ENCODE results near the gene ITGB8.
A peak's percentile ranks its signal among the peaks of the same experiment; 100 is the strongest.

Gene ITGB8

DNA sequence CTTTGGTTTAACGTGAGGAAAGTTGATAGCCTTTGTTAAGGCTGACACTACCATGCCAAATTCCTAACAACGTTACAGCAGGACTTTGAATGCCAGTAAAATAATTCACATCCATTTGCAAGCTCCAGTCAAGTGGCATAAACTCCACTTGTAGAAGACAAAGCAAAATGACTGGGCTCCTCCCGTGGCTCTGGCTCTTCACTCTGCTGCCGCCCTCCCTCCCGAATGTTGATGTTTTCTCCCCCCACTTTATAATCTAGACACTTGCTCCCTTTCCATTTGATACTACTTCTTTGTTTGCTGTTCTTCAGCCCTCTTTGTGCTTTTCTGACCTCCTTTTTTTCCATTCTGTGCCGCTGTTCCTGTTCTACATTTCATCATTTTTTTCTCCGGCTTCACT, 22.8 kb upstream of the ITGB8 start:
- DNase-seq (ENCODE audit: low read depth in 2 of 2) = no peak

DNA sequence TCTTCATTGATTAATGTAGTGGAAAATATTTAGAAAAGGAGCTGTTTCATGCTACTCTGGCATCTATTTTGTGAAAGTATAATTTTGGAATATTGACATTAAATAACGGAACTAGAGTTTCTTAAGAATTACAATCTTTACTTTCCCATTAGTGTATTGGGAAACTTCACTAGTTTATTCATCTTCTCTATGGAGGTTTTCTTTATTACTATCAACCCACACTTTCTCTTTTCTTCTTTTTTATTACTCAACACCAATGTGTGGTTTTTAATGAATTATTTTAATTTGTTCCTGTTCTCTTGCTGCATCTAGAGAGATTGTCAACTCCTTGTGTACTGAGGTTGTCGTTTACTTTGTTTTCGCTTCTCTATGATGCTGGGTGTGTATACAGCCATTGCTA, 20.4 kb upstream of the ITGB8 start:
- no peak for DNase-seq (ENCODE audit: low read depth in 2 of 2)

DNA sequence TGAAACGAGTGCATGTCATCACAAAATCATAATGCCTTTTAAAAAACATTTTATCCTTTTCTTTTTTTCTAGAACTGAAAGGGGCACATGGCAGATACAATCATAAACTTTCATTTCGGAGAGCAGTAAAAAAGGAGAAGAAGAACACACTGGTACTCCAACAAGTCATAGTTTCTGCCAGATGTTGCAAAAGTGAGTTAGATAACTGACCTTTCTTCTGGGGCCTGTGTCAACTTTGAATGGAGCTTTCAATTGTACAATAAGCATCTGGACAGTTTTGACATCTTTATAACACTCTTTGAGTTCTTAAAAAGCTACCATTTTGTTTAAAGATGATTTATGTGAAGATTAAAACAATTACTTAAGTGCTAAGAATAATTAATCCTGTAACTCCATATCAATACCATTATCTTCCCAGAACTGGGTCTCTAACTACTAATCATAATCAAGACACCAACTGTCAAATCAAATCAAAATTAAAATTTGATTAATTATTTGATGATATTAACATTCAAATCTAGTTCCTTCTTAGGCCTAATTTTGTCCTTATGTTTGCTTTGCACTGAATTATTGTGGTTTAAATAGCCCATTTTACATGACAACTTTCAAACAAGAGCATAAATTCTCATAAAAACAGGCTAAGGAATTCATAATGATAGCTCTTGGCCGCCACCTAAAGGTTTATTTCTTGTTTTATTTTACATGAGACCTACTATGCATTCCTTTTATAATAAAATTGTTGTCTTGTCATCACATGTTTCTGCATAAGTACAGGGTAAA, 19.5 kb upstream of the ITGB8 start:
- no peak for DNase-seq (ENCODE audit: low read depth in 2 of 2)

DNA sequence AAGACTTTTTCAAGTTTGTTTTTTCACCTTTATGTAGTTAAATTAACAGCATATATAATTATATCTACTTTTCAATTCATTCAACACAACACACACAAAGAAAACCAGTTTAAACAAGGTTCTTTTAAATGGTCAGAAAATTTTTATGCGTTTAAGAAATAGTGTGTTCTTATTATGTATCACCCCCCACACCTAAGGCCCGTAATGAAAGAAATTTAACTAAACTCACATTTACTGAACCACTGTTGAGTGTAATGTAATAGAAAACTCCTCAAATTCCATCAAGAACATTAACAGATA, 19.0 kb upstream of the ITGB8 start:
- no peak for DNase-seq (ENCODE audit: low read depth in 2 of 2)

DNA sequence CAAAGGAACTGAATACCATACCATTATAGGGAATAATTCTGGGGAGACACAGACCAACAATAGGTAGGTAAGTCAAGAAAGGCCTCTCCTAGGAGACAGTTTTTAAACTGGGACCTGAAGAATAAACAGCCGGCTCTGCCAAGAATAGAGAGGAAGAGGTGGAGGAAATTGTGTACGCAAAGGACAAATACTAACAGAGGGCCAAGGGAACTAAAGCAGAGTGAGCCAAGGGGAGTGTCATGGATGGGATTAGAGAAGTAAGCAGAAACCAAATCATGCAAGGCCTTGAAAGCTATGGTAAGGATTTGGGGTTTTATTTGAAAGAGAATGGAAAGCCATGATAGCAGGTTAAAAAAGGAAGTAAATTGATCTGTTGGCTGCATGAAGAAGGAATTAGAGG, 18.1 kb upstream of the ITGB8 start:
- no peak for DNase-seq (ENCODE audit: low read depth in 2 of 2)

DNA sequence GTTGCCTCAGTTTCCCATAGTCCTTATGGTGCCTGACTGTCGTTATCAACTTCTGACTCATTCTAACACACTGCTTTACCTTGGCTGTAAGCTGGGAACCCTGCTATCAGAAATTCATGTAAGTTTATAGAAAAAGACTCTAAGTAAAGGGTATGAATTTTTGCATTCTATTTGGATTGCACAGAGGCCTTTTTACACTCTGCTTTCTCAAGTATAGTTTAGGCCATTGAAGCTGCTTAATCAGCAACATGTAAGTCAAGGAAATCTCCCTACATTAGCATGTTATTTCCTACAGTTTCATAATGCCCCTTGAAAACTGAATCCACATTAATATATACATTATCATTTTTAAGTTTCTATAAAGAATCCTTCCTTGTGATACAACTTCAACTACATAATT, 17.1 kb upstream of the ITGB8 start:
- DNase-seq (ENCODE audit: low read depth in 2 of 2) = no peak

DNA sequence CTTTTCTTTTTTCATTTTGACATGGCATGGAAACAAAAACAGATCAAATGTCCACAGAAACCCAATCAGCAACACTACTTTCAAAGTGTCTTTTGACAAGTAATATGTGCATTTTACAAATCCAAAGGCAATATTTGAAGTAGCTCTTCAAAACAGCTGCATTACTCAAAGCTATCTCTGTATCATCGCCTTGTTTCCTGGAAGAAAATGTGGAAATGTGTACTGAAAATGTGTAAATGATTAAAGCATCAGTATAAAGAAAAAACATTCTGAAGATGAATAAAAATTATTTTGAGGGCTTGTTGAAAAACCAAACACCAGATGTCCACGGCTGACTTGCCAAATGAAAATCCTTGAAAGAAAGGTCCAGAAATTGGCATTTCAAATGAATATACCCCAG, 16.5 kb upstream of the ITGB8 start:
- no peak for DNase-seq (ENCODE audit: low read depth in 2 of 2)

DNA sequence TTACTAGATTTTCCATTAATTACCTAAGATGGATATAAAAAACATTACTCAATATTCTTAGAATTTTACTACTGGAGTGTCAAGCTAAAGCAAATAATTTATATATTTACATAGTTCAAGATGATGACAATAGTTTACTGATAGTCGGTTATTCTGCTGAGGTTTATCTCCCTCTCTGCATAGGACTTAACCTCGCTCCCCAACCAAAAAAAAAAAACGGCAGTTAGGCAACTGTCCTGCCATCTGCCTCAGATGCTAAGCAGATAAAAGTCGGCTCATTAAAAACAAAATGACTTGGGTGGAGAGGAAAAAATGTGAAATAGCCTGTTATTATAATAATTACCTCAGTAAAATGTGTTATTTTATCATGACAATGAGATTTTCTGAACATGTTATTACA, 14.0 kb upstream of the ITGB8 start:
- no peak for DNase-seq (ENCODE audit: low read depth in 2 of 2)

DNA sequence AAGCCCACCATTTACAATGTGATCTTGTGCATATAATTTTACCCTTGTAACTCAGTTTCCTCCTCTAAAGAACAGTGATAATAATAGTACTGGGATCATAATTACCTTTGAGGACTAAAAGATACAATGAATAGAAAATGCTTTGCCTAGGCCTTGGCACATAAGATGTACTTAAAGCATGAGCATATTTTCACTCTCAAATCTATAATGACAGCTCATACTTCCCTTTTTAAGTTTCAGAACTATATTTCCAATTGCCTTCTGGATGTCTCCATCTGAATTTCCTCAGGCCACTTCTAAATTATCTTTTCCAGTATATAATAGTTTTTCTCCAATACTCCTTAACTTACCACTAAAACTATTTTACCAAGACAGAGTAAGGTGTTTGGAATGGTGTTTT, 13.3 kb upstream of the ITGB8 start:
- no peak for DNase-seq (ENCODE audit: low read depth in 2 of 2)

DNA sequence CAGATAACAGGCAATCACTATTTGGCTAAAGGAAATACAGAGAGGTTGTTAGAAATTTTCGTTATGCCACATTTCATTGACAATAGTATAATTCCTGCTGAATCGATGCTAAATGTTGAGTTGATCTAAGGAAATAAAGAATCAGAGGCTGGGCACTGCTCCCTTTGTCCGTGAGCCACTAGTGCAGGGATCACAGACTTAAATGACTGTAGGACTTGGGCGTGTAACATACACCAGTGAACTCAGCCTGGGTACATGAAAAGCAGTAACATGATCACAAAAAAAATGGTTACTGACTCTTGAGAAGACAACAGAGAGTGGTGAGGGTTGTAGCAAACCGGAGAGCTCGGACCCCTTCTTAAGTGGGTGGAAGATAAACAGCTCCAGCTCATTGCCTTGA, 11.8 kb upstream of the ITGB8 start:
- DNase-seq (ENCODE audit: low read depth in 2 of 2) = no peak

DNA sequence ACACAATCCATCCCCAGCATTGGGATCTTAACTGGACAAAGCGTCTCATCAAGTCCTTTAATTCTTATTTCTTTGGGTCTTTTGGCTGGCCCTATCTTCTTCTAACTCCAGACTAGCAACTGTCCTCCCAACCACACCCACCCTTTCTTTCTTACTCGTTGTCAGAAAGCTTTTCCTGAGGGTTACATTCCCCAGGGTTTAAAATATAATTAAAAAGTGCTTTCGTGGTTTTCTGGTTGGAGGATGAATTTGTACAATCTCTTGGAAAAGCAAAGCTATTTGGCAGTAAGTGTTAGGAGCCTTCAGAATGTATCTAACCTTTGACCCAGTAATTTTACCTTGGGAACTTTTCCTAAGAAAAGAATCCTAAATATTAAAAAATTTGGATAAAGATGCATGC, 10.4 kb upstream of the ITGB8 start:
- no peak for DNase-seq (ENCODE audit: low read depth in 2 of 2)

DNA sequence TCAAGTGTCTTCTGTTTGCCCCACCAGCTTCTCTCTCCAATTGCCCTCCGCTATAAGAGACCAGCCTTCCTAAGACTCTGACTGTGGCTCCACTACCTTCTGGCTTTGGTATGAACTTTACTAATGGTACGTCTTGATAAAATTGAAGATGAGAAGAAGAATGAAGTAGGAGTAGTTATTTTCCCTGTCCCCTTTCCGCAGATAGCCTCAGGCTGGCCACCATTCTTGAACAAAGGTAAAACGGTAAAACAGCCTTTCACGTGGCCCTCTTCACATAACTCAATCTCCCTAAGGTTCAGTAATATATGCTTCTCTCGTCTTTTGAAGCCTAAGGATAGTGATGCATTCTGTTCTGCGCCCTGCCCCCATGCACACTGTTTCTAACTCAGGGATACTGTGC, 9.9 kb upstream of the ITGB8 start:
- no peak for DNase-seq (ENCODE audit: low read depth in 2 of 2)

DNA sequence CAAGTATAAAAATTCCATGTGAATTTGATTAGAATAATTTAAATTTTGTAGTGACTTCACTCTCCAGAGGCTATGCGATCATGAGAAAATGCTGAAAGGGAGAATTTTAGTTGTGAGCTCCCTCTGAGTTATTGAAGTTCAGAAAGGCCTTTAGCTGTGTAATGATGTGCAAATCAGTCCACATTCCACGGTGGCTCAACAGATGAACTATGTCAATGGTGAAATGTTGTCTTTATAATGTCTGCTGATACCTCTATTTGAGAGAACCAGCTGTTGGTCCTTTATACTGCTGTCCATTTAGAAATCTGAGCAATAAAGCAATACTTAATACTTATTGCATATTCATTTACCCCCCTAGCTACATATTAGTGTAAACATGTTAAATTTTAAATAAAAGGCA, 7.1 kb upstream of the ITGB8 start:
- DNase-seq (ENCODE audit: low read depth in 2 of 2) = no peak

DNA sequence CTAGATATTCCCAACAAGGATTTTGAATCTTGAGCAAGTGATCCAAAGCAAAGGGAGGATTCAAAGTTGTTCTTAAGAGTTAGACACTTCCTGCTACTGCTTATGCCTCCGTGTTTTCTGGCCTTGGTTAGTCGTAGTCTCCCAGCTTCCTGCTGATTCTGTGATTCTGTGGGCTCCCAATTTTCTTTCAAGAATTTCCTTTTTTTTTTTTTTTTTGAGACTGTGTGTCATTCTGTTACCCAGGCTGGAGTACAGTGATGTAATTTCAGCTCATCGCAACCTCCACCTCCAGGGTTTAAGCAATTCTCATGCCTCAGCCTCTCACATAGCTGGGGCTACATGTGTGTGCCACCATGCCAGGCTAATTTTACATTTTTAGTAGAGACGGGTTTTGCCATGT, 4.4 kb upstream of the ITGB8 start:
- no peak for DNase-seq (ENCODE audit: low read depth in 2 of 2)

DNA sequence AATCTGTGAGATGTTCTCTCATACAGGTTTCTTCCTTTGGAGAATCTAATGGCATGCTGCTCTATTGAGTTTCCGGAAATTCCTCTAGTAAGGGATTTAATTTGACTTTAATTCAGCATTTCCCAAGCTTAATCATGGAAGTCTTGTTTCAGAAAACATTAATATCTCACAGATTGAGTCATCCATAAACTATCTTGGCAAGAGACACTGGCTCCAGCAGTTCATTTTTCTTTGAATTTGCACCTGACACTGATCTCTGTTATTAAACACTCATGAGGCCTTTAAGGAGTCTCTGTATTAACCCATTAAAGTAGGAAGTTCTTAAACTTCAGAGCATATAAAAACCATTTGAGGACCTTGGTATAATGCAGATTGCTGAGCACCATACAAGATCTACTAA, 3.6 kb upstream of the ITGB8 start:
- DNase-seq (ENCODE audit: low read depth in 2 of 2) = no peak

DNA sequence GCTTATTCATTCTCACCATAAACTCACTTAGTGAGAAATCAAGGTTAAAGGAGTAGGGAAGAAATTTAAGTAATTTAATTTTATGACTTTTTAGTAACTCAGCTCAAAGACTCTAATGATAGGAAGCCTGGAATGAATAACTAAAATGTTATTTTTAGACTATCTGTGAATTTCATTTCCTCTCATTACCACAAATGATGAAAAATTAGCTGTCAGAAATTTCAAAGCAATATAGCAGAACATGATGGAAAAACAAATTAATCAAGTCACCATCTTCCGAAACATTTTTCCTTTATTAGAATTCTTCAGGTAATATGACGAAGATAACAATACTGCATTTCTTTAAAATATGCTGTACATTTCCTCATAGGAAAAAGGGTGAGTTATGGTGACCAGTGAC, 2.7 kb upstream of the ITGB8 start:
- no peak for DNase-seq (ENCODE audit: low read depth in 2 of 2)

DNA sequence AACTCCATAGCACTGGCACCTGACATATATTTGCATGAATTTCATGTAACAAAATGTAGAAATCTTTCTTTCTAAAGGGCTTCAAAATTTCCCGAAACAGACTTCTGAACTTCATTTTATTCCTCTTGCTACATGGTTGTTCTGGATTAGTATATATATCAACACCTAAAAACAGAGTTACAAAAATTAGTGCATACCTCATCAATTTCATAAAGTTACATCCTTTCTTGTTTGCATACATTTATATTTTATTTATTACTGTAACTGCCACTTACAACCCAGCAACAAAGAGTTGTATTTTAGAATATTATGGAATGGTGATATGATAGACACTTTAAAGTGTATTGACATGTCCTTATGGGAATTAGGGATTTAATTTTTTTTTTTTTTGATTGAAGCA, 2.0 kb upstream of the ITGB8 start:
- DNase-seq (ENCODE audit: low read depth in 2 of 2) = no peak

DNA sequence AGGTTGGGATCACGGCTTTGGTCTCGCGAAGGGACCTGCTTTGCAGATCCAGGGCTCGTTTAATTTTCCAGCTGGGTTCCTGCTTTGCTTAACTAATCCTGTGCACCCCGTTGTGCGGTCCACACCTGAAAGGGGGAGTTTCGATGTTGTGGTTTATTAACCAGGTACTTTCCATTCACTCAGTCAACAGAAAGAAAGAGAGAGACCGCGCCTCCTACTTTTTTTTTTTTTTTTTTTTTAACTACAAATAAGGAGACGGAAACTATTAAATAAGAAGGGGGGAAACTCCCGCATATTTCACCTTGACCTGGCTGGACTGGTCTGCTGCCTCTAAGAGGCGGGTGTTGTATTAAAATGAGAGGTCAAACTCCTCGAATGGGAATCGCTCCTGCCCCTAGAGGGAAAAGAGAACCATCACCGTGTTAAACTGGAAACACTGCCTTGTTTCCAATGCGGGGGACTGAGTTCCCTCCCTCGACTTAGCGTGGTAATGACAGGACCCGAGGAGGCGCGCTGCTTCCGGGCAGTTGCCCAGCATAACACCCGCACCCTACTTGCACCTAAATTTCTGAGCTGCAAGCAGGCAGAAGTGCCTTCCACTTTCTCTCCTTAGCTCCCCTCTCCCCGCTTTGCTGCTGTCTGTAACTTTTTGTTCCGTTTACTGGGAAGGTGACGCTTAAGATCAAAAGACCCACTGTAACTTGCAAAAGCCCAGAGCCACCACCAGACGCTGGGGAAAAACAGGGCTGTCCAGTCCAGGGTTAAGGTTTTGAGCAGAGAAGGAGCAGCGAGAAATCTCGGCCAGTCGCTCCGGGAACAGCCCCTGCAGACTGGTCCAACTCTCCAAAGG, 1.1 kb upstream of the ITGB8 start:
- DNase-seq (ENCODE audit: low read depth in 2 of 2) = no peak

DNA sequence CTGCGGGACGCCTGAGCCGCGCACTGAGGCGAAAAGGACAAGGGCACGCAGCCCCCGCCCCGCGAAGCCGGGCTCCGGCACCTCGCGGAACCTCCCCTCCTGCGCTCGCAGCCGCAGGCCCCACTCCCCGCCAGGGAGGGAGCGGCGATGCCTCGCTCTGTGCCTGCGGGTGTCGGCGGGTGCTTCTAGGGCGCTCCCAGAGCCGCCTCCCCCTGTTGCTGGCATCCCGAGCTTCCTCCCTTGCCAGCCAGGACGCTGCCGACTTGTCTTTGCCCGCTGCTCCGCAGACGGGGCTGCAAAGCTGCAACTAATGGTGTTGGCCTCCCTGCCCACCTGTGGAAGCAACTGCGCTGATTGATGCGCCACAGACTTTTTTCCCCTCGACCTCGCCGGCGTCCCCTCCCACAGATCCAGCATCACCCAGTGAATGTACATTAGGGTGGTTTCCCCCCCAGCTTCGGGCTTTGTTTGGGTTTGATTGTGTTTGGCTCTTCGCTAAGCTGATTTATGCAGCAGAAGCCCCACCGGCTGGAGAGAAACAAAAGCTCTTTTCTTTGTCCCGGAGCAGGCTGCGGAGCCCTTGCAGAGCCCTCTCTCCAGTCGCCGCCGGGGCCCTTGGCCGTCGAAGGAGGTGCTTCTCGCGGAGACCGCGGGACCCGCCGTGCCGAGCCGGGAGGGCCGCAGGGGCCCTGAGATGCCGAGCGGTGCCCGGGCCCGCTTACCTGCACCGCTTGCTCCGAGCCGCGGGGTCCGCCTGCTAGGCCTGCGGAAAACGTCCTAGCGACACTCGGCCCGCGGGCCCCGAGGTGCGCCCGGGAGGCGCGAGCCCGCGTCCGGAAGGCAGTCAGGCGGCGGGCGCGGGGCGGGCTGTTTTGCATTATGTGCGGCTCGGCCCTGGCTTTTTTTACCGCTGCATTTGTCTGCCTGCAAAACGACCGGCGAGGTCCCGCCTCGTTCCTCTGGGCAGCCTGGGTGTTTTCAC, 519 bp downstream of the ITGB8 start:
- DNase-seq (ENCODE audit: low read depth in 2 of 2) = peak in 1 of 2 donors; percentile 5

DNA sequence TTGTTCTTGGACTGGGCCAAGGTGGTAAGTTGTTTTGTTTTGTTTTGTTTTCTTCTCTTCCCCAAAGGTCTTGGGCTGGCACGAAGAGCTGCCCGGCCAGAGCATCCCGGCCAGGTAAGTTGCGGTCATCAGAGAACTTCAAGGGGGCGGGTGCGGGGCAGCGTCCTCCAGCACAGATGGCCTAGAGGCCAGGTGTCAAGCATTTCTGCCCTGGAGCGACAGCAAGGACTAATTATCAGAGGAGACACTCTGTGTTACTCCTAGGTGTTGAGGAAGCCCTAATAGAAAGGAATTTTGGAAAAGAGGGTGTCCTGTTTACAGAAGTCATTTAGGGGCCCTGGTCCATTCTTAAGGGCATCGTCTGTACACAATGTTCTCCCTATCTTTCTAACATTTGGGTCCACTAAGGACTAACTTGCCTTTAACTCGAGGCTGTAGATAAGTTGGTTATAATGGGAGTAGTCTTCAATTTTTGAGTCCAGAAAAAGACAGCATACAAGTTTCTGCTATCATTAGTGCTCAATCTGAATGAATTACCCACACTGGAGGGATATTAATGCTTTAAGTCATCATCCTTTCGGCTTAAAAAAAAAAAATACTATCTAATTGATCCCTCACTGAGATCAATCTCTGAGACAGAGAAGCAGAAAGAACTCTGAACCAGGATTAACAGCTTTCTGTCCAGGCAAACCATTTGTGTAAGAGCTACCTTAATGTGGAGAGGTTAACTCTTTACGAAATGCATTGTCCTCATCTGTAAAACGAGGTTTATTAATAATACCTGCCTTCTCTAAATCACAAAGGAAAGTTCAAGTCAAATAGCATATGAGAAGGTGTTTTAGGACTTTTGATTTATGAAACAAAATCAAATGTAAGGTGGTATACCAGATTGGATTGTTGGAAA, 1.5 kb downstream of the ITGB8 start:
- no peak for DNase-seq (ENCODE audit: low read depth in 2 of 2)

DNA sequence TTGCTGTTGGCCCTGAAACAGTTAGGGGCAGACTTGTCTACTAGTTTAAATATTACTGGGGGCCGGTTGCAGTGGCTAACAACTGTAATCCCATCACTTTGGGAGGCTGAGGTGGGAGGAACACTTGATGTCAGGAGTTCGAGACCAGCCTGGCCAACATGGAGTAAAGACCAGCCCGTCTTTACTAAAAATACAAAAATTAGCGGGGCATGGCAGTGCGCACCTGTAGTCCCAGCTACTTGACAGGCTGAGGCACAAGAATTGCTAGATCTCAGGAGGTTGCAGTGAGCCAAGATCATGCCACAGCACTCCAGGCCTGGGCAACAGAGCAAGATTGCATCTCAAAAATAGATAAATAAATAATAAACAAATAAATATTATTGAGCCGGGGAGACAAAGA, 7.6 kb downstream of the ITGB8 start:
- no peak for DNase-seq (ENCODE audit: low read depth in 2 of 2)

Data from activated CD4-positive, alpha-beta T cell treated with anti-CD3 and anti-CD28 coated beads for 24 hours (primary cell).